ENCODE results near the gene TUBGCP5. TPM values are rescaled to one million over a fixed set of nuclear protein-coding genes. Genes with fewer than 3 reads are reported as not detected.
A peak's percentile ranks its signal among the peaks of the same experiment; 100 is the strongest.

The TUBGCP5 gene
- total and polyA plus RNA-seq, 2 of the 4 experiments (the other 2 are of a cell fraction): 13.0 to 19.4 TPM

GRCh38 chr15:23022156-23022555 is 17.2 kb downstream of the TUBGCP5 start:
- H2BK120ac ChIP-seq (ENCODE audit: low read depth, low read length): no peak overlapping the region
- no peak overlapping the region for H2BK15ac ChIP-seq (ENCODE audit: low read depth, low read length)
- dilution Hi-C loops (cut with HindIII; ENCODE audit: low sequenced_read_pairs, unreplicated experiment) (no loop called here), in situ Hi-C loops (cut with MboI; ENCODE audit: low sequenced_read_pairs) (no loop called here), intact Hi-C loops (cut with micrococcal nuclease) (no loop called here)
- ChIA-PET POLR2A (ENCODE audit: unreplicated experiment) (no interaction called here), CTCF (no interaction called here)
- no peak overlapping the region for H4K8ac ChIP-seq (ENCODE audit: low read depth in 2 of 2, low read length in 2 of 2)
- BruUV-seq (replicated peaks): no TSS peak
- no peak overlapping the region for H3K23ac ChIP-seq (ENCODE audit: low read depth, low read length)
- no peak overlapping the region for H3K4me3 ChIP-seq (ENCODE audit: insufficient read depth, low read depth, low read length)
- H3K14ac ChIP-seq (replicated peaks; ENCODE audit: low read depth, low read length): no peak overlapping the region
- no peak overlapping the region for H2AK5ac ChIP-seq (ENCODE audit: low read depth, low read length)
- no peak overlapping the region for H3K27ac ChIP-seq (ENCODE audit: insufficient read depth, low read length)
- WGBS, 2 experiments (ENCODE audit: extremely low coverage in 2 of 2, insufficient read length in 1 of 2): no CpG with 5 or more reads among the region's 2 CpGs
- H3K9me1 ChIP-seq (ENCODE audit: insufficient read depth, low read length): no peaks in the 10 kb centered on the region
- H2BK5ac ChIP-seq (ENCODE audit: low read depth, low read length, poor library complexity, severe bottlenecking): no peak overlapping the region
- H3K56ac ChIP-seq (ENCODE audit: extremely low read depth, insufficient read depth, low read length): no peak overlapping the region
- H2AK9ac ChIP-seq (replicated peaks; ENCODE audit: low read depth, low read length, poor library complexity): no peak overlapping the region
- no peaks in the 10 kb centered on the region for H3K9me3 ChIP-seq (ENCODE audit: control insufficient read depth, insufficient read depth, low read length)
- H2BK20ac ChIP-seq (ENCODE audit: low read depth, low read length): no peak overlapping the region
- H4K5ac ChIP-seq (ENCODE audit: low read depth, low read length): no peak overlapping the region
- H3K4me1 ChIP-seq (ENCODE audit: control insufficient read depth, insufficient read depth, low read length): no peaks in the 10 kb centered on the region
- peaks cover 37% of the 10 kb centered on the region for H3K36me3 ChIP-seq (ENCODE audit: control insufficient read depth, insufficient read depth, low read length)
- no peak for ATAC-seq (ENCODE audit: low read depth)
- no peak overlapping the region for H3K9ac ChIP-seq (ENCODE audit: low read depth, low read length)
- no peak overlapping the region for H3K4ac ChIP-seq (ENCODE audit: low read depth, low read length)
- no peak for DNase-seq
- H4K20me1 ChIP-seq (ENCODE audit: insufficient read depth, low read length): no peaks in the 10 kb centered on the region
- H3K4me2 ChIP-seq (ENCODE audit: low read depth, low read length): no peak overlapping the region
- no peak overlapping the region for H4K91ac ChIP-seq (ENCODE audit: insufficient read depth, low read depth, low read length)
- TF ChIP-seq FOS (IDR thresholded peaks at IDR 0.05; ENCODE audit: low read depth, low read length) (no peak), MAFK (IDR thresholded peaks at IDR 0.05; ENCODE audit: low read depth, low read length) (peak; percentile 52; the same call in 1 of the 2 replicates)
- TF ChIP-seq, protein P1, sequence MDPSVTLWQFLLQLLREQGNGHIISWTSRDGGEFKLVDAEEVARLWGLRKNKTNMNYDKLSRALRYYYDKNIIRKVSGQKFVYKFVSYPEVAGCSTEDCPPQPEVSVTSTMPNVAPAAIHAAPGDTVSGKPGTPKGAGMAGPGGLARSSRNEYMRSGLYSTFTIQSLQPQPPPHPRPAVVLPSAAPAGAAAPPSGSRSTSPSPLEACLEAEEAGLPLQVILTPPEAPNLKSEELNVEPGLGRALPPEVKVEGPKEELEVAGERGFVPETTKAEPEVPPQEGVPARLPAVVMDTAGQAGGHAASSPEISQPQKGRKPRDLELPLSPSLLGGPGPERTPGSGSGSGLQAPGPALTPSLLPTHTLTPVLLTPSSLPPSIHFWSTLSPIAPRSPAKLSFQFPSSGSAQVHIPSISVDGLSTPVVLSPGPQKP (IDR thresholded peaks at IDR 0.05; ENCODE audit: borderline replicate concordance, low read depth, low read length): no peak
- no peak overlapping the region for H3K18ac ChIP-seq (ENCODE audit: low read depth, low read length)
- H3K27me3 ChIP-seq (ENCODE audit: control insufficient read depth, insufficient read depth, low read length): no peaks in the 10 kb centered on the region
- H3K79me1 ChIP-seq (ENCODE audit: low read depth in 1 of 2, low read length in 2 of 2): no peaks in the 10 kb centered on the region
- no peak overlapping the region for H2AFZ ChIP-seq (replicated peaks; ENCODE audit: low read length, poor library complexity)

All from IMR-90 (cell line).